HEK293 (cell line): ENCODE results near the gene CCNYL1.
"Not testable (repeated sequence)": the region's sequence is repeated elsewhere in the genome, so short reads cannot be mapped to it uniquely, and the experiment has no call there.

Experiments used
- CTCF ChIA-PET: fragments of 350-600 bp; formaldehyde crosslinking; extraction: SDS; loops from one replicate; lab custom pipeline; 2021; ENCODE audit warnings: antibody characterized with exemption; lab: Yijun Ruan, JAX
- POLR2A ChIA-PET: fragments of 300-600 bp; formaldehyde crosslinking; extraction: SDS; loops from one replicate; lab custom pipeline; 2020; ENCODE audit warnings: antibody characterized with exemption, inconsistent platforms; lab: Yijun Ruan, JAX
- H3K27ac ChIP-seq: fragments of 200-500 bp; sonication (Bioruptor generic); 2 replicates; pipeline ENCODE4 v1.5.1; 2014; ENCODE audit warnings: low read depth, low read length, control low read depth, inconsistent platforms; ENCODE audit errors: extremely low read depth
- H3K36me3 ChIP-seq, 2 experiments: fragments of 200-500 bp in 1 of 2; sonication (Bioruptor generic) in 1 of 2; 1 replicate in 1 of 2; 2 replicates in 1 of 2; pipeline ENCODE4 v1.5.1; 2014 to 2017; ENCODE audit warnings: inconsistent platforms in 2 of 2, low read length in 2 of 2; ENCODE audit not compliant: control insufficient read depth in 2 of 2, insufficient read depth in 1 of 2
- H3K4me1 ChIP-seq: fragments of 200-500 bp; sonication (Bioruptor generic); 2 replicates; pipeline ENCODE4 v1.5.1; 2014; ENCODE audit warnings: mild to moderate bottlenecking, low read length, inconsistent platforms; ENCODE audit not compliant: control insufficient read depth, insufficient read depth
- H3K4me3 ChIP-seq: 2 replicates; pipeline ENCODE4 v1.5.1; 2011; ENCODE audit warnings: low read depth, mild to moderate bottlenecking, control low read depth, low read length, moderate library complexity
- H3K9me3 ChIP-seq: fragments of 200-500 bp; sonication (Bioruptor generic); 2 replicates; pipeline ENCODE4 v1.5.1; 2014; ENCODE audit warnings: low read depth, low read length, inconsistent platforms; ENCODE audit not compliant: control insufficient read depth, insufficient read depth
- BCL11A ChIP-seq: fragments of 450-650 bp; formaldehyde crosslinking; IDR thresholded peaks from 2 replicates; pipeline ENCODE4 v1.5.1; 2016; ENCODE audit warnings: low read depth, missing biosample characterization, missing genetic modification characterization
- ELK4 ChIP-seq: IDR thresholded peaks from 2 replicates; pipeline ENCODE4 v1.6.1; 2011; ENCODE audit warnings: mild to moderate bottlenecking, low read depth, low read length, borderline replicate concordance
- HOXA7 ChIP-seq: sonication (generic); formaldehyde crosslinking; IDR thresholded peaks from 2 replicates; pipeline ENCODE4 v1.8.1; 2022; ENCODE audit warnings: missing genetic modification reagents, borderline replicate concordance
- MYNN ChIP-seq: fragments of 450-650 bp; formaldehyde crosslinking; IDR thresholded peaks from 2 replicates; pipeline ENCODE4 v1.5.1; 2016; ENCODE audit warnings: missing biosample characterization, missing genetic modification characterization, borderline replicate concordance
- SETDB1 ChIP-seq: IDR thresholded peaks from one replicate; pipeline ENCODE4 v1.6.1; 2017; ENCODE audit warnings: mild to moderate bottlenecking, low read length, moderate library complexity, mixed read lengths; ENCODE audit not compliant: insufficient read length
- SP2 ChIP-seq: fragments of 450-650 bp; formaldehyde crosslinking; IDR thresholded peaks from 2 replicates; pipeline ENCODE4 v1.5.1; 2016; ENCODE audit warnings: missing biosample characterization, missing genetic modification characterization
- SP7 ChIP-seq: fragments of 450-650 bp; formaldehyde crosslinking; IDR thresholded peaks from 2 replicates; pipeline ENCODE4 v1.5.1; 2016; ENCODE audit warnings: missing biosample characterization, missing genetic modification characterization
- YY1 ChIP-seq: fragments of 450-650 bp; formaldehyde crosslinking; IDR thresholded peaks from 2 replicates; pipeline ENCODE4 v1.5.1; 2018; ENCODE audit warnings: missing biosample characterization, missing genetic modification characterization
- ZBTB1 ChIP-seq: fragments of 450-650 bp; formaldehyde crosslinking; IDR thresholded peaks from 2 replicates; pipeline ENCODE4 v1.5.1; 2016; ENCODE audit warnings: missing biosample characterization, missing genetic modification characterization
- ZBTB49 ChIP-seq: fragments of 450-650 bp; formaldehyde crosslinking; IDR thresholded peaks from 2 replicates; pipeline ENCODE4 v1.5.1; 2016; ENCODE audit warnings: missing biosample characterization, missing genetic modification characterization, low read depth
- ZBTB8A ChIP-seq: fragments of 450-650 bp; formaldehyde crosslinking; IDR thresholded peaks from 2 replicates; pipeline ENCODE4 v1.5.1; 2016; ENCODE audit warnings: missing biosample characterization, missing genetic modification characterization
- ZFHX2 ChIP-seq: fragments of 450-650 bp; formaldehyde crosslinking; conservative IDR thresholded peaks from 2 replicates; pipeline ENCODE4 v1.5.1; 2016; ENCODE audit warnings: missing biosample characterization, missing genetic modification characterization
- ZNF184 ChIP-seq: fragments of 450-650 bp; IDR thresholded peaks from 2 replicates; pipeline ENCODE4 v1.5.1; 2018; ENCODE audit warnings: missing biosample characterization, mild to moderate bottlenecking, missing genetic modification characterization
- ZNF302 ChIP-seq: fragments of 450-650 bp; formaldehyde crosslinking; IDR thresholded peaks from 2 replicates; pipeline ENCODE4 v1.5.1; 2016; ENCODE audit warnings: missing biosample characterization, missing genetic modification characterization, low read depth
- ZNF335 ChIP-seq: fragments of 450-650 bp; formaldehyde crosslinking; conservative IDR thresholded peaks from 2 replicates; pipeline ENCODE4 v1.5.1; 2016; ENCODE audit warnings: missing biosample characterization, missing genetic modification characterization
- ZNF362 ChIP-seq: fragments of 450-650 bp; formaldehyde crosslinking; IDR thresholded peaks from 2 replicates; pipeline ENCODE4 v1.5.1; 2016; ENCODE audit warnings: missing biosample characterization, missing genetic modification characterization
- ZNF366 ChIP-seq: fragments of 450-650 bp; formaldehyde crosslinking; conservative IDR thresholded peaks from 2 replicates; pipeline ENCODE4 v1.5.1; 2016; ENCODE audit warnings: missing biosample characterization, missing genetic modification characterization
- ZNF433 ChIP-seq: fragments of 450-650 bp; formaldehyde crosslinking; IDR thresholded peaks from 2 replicates; pipeline ENCODE4 v1.5.1; 2016; ENCODE audit warnings: missing biosample characterization, missing genetic modification characterization, low read depth
- ZNF510 ChIP-seq: fragments of 450-650 bp; formaldehyde crosslinking; IDR thresholded peaks from 2 replicates; pipeline ENCODE4 v1.5.1; 2018; ENCODE audit warnings: mild to moderate bottlenecking, missing genetic modification characterization, missing biosample characterization; ENCODE audit not compliant: insufficient replicate concordance
- ZNF513 ChIP-seq: fragments of 450-650 bp; IDR thresholded peaks from 2 replicates; pipeline ENCODE4 v1.5.1; 2018; ENCODE audit warnings: missing biosample characterization, missing genetic modification characterization
- ZNF529 ChIP-seq: fragments of 450-650 bp; formaldehyde crosslinking; IDR thresholded peaks from 2 replicates; pipeline ENCODE4 v1.5.1; 2017; ENCODE audit warnings: missing genetic modification characterization, missing biosample characterization; ENCODE audit not compliant: insufficient replicate concordance
- ZNF544 ChIP-seq: fragments of 450-650 bp; formaldehyde crosslinking; IDR thresholded peaks from 2 replicates; pipeline ENCODE4 v1.5.0; 2017; ENCODE audit warnings: missing biosample characterization, missing genetic modification characterization
- ZNF549 ChIP-seq: fragments of 450-650 bp; IDR thresholded peaks from 2 replicates; pipeline ENCODE4 v1.5.1; 2018; ENCODE audit warnings: missing biosample characterization, missing genetic modification characterization, mild to moderate bottlenecking, inconsistent platforms, moderate library complexity
- ZNF624 ChIP-seq: fragments of 450-650 bp; formaldehyde crosslinking; IDR thresholded peaks from 2 replicates; pipeline ENCODE4 v1.5.1; 2017; ENCODE audit warnings: missing biosample characterization, missing genetic modification characterization
- ZNF629 ChIP-seq: fragments of 450-650 bp; formaldehyde crosslinking; IDR thresholded peaks from 2 replicates; pipeline ENCODE4 v1.5.1; 2017; ENCODE audit warnings: missing biosample characterization, missing genetic modification characterization
- ZNF701 ChIP-seq: fragments of 450-650 bp; formaldehyde crosslinking; IDR thresholded peaks from 2 replicates; pipeline ENCODE4 v1.5.1; 2016; ENCODE audit warnings: missing biosample characterization, missing genetic modification characterization
- ZSCAN30 ChIP-seq: fragments of 450-650 bp; IDR thresholded peaks from 2 replicates; pipeline ENCODE4 v1.5.1; 2018; ENCODE audit warnings: missing biosample characterization, mild to moderate bottlenecking, missing genetic modification characterization, moderate library complexity

CCNYL1 gene

GRCh38 chr2:207750876-207751275, 39.4 kb downstream of the CCNYL1 start (continued):
- TF ChIP-seq ZNF335 (tag by site-specific recombination) = no peak
- TF ChIP-seq ELK4 = no peak
- no peak for TF ChIP-seq ZFHX2 (tag by site-specific recombination)
- TF ChIP-seq ZBTB8A (tag by site-specific recombination) = no peak
- TF ChIP-seq ZNF701 (tag by site-specific recombination) = no peak
- TF ChIP-seq HOXA7 = no peak
- no peak for TF ChIP-seq ZNF629 (tag by site-specific recombination)
- no peak for TF ChIP-seq ZNF529 (tag by site-specific recombination)
- no peak for TF ChIP-seq ZBTB1 (tag by site-specific recombination)

GRCh38 chr2:207753688-207754087, 42.2 kb downstream of the CCNYL1 start:
- not testable (repeated sequence) for H3K4me3 ChIP-seq, H3K27ac ChIP-seq, H3K9me3 ChIP-seq, H3K4me1 ChIP-seq
- POLR2A ChIA-PET = interaction anchor here (0.5 kb wide), 1 partner anchor 289 kb away, joined by 4 read pairs; no protein-coding TSS in a partner anchor
- H3K36me3 ChIP-seq = peaks cover 13 to 31% of the 10 kb centered on the region in 2 experiments; a peak in 2 of 3 replicates
- CTCF ChIA-PET = interaction anchor here (0.9 to 2.3 kb wide), 2 partner anchors 218 to 219 kb away, joined by 3 to 7 read pairs; no protein-coding TSS in a partner anchor

- Histone ChIP-seq H3K4me3 (no peak overlapping the region), H3K4me1 (0 out of 2 replicates have a peak, but pooled peaks cover under 1% of the 10 kb centered on the region), H3K9me3 (no peaks in the 10 kb centered on the region), H3K36me3 (peaks cover 13 to 32% of the 10 kb centered on the region in 2 experiments; a peak in 2 of 3 replicates), H3K27ac (no peak overlapping the region)
- CTCF ChIA-PET = interaction anchor here (0.6 to 2.5 kb wide), 4 partner anchors 9 to 218 kb away, joined by 3 to 9 read pairs (median 5); no protein-coding TSS in a partner anchor
- POLR2A ChIA-PET = interaction anchor here (0.5 kb wide), 1 partner anchor 288 kb away, joined by 4 read pairs; no protein-coding TSS in a partner anchor
- TF ChIP-seq SP2 (tag by site-specific recombination) = no peak
- TF ChIP-seq MYNN (tag by site-specific recombination) = no peak
- TF ChIP-seq SETDB1 = no peak
- TF ChIP-seq ZNF544 (tag by site-specific recombination) = no peak
- no peak for TF ChIP-seq YY1 (tag by site-specific recombination)
- no peak for TF ChIP-seq ZNF302 (tag by site-specific recombination)
- TF ChIP-seq ZNF624 (tag by site-specific recombination) = no peak
- no peak for TF ChIP-seq ZNF366 (tag by site-specific recombination)
- no peak for TF ChIP-seq ZNF184
- TF ChIP-seq ZNF549 = no peak
- TF ChIP-seq ZNF433 = no peak
- no peak for TF ChIP-seq ZNF362 (tag by site-specific recombination)
- TF ChIP-seq ZFHX2 (tag by site-specific recombination) = no peak
- no peak for TF ChIP-seq ZSCAN30
- no peak for TF ChIP-seq BCL11A (tag by site-specific recombination)
- TF ChIP-seq ZNF510 (tag by site-specific recombination) = no peak
- no peak for TF ChIP-seq ZBTB49 (tag by site-specific recombination)
- TF ChIP-seq SP7 (tag by site-specific recombination) = no peak
- no peak for TF ChIP-seq ZNF513 (tag by site-specific recombination)
Measured at GRCh38 chr2:207754498-207755383, 43.3 kb downstream of the CCNYL1 start.
